Measurements from ENCODE around the gene TEX44.
A peak's percentile ranks its signal among the peaks of the same experiment; 100 is the strongest.

Gene TEX44

DNA sequence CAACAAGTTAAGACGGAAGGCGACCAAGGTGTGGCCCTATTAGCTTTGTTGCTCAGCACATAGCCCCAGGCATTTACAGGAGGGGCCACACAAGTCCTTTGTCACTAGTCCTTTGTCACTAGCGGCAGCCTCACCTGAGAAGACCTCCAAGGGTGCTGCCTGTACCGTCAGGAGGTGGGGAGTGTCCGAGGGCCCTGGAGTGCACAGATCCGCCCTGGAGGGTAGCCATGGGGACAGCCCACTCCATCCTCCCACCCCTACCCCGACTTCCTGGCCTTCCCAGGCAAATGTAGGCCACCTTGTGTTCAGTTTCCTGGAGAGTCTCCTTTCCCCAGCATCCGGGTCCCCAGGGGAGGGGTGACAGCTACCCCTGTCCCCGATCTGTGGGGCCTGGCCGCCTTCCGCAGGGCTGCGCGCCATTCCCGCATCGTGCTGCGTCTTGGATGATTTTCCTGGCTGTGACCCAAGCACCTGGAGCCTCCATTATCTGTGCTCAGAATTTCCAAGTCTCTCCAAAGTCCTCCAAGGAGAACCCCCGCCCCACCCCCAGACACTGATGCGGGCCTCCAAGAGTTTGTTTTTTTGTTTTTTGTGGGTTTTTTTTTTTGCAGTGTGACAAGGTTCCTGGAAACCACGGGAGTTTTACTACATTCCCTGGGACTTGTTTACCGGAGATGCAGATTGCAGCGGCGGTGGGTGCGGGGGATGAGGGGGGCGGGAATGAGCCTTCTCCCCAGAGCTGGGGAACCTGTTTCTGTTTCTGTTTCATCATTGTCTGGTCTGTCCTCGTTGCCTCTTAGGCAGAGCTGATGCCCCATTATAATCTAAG, 28.6 kb downstream of the TEX44 start:
- H3K4me1 ChIP-seq (ENCODE audit: control insufficient read depth, insufficient read depth, low read length) = peaks cover 36% of the 10 kb centered on the region
- H3K27me3 ChIP-seq (ENCODE audit: control insufficient read depth, insufficient read depth, low read length) = no peaks in the 10 kb centered on the region
- H3K36me3 ChIP-seq (ENCODE audit: control insufficient read depth, insufficient read depth, low read length) = no peaks in the 10 kb centered on the region
- peak overlapping the region; percentile 3; the same call in 1 of the 2 replicates for H3K4me3 ChIP-seq (ENCODE audit: low read depth, low read length)
- H3K27ac ChIP-seq (ENCODE audit: low read depth, low read length) = peak overlapping the region; percentile 69
- no peaks in the 10 kb centered on the region for H3K9me3 ChIP-seq (ENCODE audit: control insufficient read depth, insufficient read depth, low read depth, low read length)
- peak overlapping the region; percentile 50 for H3K9ac ChIP-seq (ENCODE audit: low read length)

DNA sequence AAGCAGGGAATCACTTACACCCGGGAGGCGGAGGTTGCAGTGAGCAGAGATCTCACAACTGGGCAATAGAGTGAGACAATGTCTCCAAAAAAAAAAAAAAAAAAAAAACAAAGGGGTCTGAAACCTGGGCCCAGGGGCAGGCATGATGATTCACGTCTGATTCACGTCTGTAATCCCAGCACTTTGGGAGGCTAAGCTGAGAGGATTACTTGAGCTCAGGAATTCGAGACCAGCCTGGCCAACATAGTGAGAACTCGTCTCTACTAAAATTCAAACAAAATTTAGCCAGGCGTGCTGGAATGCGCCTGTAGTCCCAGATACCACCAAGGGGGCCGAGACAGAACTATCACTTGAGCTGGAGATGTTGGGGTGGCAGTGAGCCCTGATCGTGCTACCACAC, 30.3 kb downstream of the TEX44 start:
- H3K4me3 ChIP-seq (ENCODE audit: low read depth, low read length) = no peak overlapping the region
- no peak overlapping the region for H3K27ac ChIP-seq (ENCODE audit: low read depth, low read length)
- H3K36me3 ChIP-seq (ENCODE audit: control insufficient read depth, insufficient read depth, low read length) = no peaks in the 10 kb centered on the region
- no peak overlapping the region for H3K9ac ChIP-seq (ENCODE audit: low read length)
- peaks cover 34% of the 10 kb centered on the region for H3K4me1 ChIP-seq (ENCODE audit: control insufficient read depth, insufficient read depth, low read length)
- no peaks in the 10 kb centered on the region for H3K9me3 ChIP-seq (ENCODE audit: control insufficient read depth, insufficient read depth, low read depth, low read length)
- no peaks in the 10 kb centered on the region for H3K27me3 ChIP-seq (ENCODE audit: control insufficient read depth, insufficient read depth, low read length)

DNA sequence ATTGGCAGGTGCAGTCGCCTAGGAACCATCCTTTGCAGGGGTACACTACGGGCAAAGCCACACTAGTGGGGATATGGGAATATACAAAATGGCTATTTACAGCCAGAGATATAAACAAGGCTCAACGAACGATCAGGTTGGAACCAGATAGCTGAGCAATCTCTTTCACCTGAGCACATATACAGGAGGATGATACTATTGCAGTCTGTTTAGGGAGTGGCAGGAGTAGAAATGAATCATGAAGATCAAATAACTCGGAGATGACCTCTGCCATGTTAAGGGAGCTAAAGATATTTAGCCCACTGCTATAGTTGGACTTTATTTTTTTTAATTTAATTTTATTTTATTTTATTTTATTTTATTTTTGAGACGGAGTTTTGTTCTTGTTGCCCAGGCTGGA, 33.8 kb downstream of the TEX44 start:
- Histone ChIP-seq H3K27ac (ENCODE audit: low read depth, low read length) (no peak overlapping the region), H3K36me3 (ENCODE audit: control insufficient read depth, insufficient read depth, low read length) (no peaks in the 10 kb centered on the region), H3K4me3 (ENCODE audit: low read depth, low read length) (no peak overlapping the region), H3K9ac (ENCODE audit: low read length) (no peak overlapping the region), H3K9me3 (ENCODE audit: control insufficient read depth, insufficient read depth, low read depth, low read length) (no peaks in the 10 kb centered on the region), H3K27me3 (ENCODE audit: control insufficient read depth, insufficient read depth, low read length) (no peaks in the 10 kb centered on the region), H3K4me1 (ENCODE audit: control insufficient read depth, insufficient read depth, low read length) (peaks cover 18% of the 10 kb centered on the region)

DNA sequence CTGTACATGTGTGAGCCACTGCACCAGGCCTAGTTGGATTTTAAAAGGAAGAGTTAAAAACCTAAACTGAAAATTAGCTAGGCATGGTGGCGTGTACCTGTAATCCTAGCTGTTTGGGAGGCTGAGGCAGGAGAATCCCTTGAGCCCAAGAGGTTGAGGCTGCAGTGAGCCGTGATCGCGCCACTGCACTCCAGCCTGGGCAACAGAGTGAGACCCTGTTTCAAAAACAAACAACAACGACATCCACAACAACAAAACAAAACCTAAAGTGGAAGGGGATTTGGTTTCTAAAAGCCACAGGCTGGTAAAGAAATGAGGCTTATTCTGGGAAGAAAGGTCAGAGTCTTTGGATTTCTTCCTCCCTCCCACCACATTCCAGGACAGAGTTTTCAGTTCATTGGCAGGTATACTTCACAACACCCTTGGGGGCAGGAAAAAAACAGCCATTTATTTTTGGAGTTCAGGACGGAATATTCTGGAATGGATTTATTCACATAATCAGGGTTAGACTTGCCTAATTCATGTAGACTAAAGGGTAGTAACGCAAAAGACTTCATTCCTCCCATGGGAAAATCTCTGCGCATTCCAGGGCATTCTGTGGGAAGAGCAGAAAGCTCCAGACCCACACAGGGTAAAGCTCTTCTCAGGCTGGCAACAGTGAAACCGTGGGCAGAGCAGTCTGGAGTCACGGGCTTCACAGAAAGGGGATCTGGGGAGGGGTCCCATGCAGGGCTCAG, 34.9 kb downstream of the TEX44 start:
- H3K36me3 ChIP-seq (ENCODE audit: control insufficient read depth, insufficient read depth, low read length) = no peaks in the 10 kb centered on the region
- H3K4me3 ChIP-seq (ENCODE audit: low read depth, low read length) = no peak overlapping the region
- H3K27me3 ChIP-seq (ENCODE audit: control insufficient read depth, insufficient read depth, low read length) = no peaks in the 10 kb centered on the region
- no peak overlapping the region for H3K27ac ChIP-seq (ENCODE audit: low read depth, low read length)
- H3K9me3 ChIP-seq (ENCODE audit: control insufficient read depth, insufficient read depth, low read depth, low read length) = no peaks in the 10 kb centered on the region
- H3K4me1 ChIP-seq (ENCODE audit: control insufficient read depth, insufficient read depth, low read length) = peaks cover 9% of the 10 kb centered on the region; the same call in 1 of the 2 replicates
- H3K9ac ChIP-seq (ENCODE audit: low read length) = no peak overlapping the region

DNA sequence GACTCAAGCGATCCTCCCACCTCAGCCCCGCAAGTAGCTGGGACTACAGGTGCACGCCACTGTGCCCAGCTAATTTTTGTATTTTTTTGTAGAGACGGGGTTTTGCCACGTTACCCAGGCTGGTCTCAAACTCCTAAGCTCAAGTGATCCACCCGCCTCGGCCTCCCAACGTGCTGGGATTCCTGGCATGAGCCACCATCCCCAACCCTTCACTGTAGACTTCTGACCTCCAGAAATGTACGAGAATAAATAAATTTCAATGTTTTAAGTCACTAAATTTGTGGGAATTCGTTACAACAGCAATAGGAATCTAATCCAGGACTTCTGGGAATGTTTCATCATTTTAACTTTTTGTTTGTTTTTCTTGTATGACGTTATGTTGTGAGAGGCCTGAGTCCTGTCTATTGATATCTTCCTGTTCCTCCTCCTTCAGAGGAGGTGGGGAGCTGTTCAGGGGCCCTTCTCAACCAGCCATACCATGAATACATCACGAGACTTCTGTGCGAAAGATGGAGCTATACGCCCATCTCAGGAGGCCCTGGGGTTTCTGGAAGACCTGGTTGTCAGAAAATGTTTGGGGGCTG, 40.0 kb downstream of the TEX44 start:
- Histone ChIP-seq H3K9ac (ENCODE audit: low read length) (no peak overlapping the region), H3K4me1 (ENCODE audit: control insufficient read depth, insufficient read depth, low read length) (peaks cover 3% of the 10 kb centered on the region; the same call in 1 of the 2 replicates), H3K27me3 (ENCODE audit: control insufficient read depth, insufficient read depth, low read length) (no peaks in the 10 kb centered on the region), H3K9me3 (ENCODE audit: control insufficient read depth, insufficient read depth, low read depth, low read length) (0 out of 2 replicates have a peak, but pooled peaks cover 4% of the 10 kb centered on the region), H3K36me3 (ENCODE audit: control insufficient read depth, insufficient read depth, low read length) (no peaks in the 10 kb centered on the region), H3K4me3 (ENCODE audit: low read depth, low read length) (no peak overlapping the region), H3K27ac (ENCODE audit: low read depth, low read length) (no peak overlapping the region)

DNA sequence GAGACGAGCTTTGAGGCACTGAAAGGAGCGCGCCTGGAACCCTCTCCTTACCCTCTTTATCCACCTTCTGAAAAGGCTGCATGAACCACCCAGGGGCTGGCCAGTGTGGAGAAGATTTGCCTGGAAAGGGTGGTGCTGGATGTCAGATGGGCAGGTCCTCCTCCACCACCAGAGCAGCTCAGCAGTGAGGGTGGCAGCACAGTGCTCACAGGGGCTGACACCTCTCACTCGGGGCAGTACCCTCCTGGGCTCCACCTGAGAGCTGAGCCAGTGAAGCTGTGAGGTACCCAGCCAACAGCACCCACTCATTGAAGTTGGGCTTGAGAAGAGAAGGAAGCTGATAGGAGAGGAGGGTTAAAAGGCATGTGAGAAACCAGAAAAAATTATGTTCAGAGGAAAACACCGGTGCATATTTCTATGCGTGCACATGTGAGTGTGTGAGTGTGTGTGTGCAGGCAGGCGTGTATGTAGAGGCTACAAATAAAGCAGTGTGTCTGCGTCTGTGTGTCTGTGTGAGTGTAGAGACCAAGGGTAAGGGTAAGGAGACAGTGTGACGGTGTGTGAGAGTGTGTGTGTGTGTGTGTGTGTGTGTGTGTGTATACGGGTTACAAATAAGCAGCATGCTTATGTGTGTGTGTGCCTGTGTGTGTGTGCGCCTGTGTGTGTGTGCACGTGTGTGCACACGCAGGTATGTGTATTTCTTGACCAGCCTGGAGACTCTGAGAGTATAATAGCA, 40.7 kb downstream of the TEX44 start:
- Histone ChIP-seq H3K27me3 (ENCODE audit: control insufficient read depth, insufficient read depth, low read length) (no peaks in the 10 kb centered on the region), H3K9me3 (ENCODE audit: control insufficient read depth, insufficient read depth, low read depth, low read length) (0 out of 2 replicates have a peak, but pooled peaks cover 4% of the 10 kb centered on the region), H3K4me1 (ENCODE audit: control insufficient read depth, insufficient read depth, low read length) (no peaks in the 10 kb centered on the region), H3K4me3 (ENCODE audit: low read depth, low read length) (no peak overlapping the region), H3K36me3 (ENCODE audit: control insufficient read depth, insufficient read depth, low read length) (no peaks in the 10 kb centered on the region), H3K9ac (ENCODE audit: low read length) (no peak overlapping the region), H3K27ac (ENCODE audit: low read depth, low read length) (no peak overlapping the region)

DNA sequence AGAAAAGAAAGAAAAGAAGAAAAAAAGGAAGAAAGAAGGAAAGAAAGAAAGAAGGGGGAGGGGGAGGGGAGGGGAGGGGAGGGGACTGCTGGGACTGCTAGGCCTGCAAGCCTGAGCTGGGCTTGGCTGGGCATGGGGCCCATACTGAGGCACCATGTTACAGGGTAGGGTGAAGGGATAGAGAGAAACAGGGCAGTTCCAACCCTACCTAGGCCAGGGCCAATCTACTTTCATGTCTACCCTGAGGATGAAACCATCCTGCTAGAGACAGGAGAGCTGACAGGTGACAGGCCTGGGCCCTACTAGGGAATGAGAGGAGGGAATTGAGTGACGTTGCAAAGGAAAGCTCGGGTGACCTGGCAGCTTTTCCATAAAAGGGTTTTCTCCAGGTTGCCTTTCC, 41.7 kb downstream of the TEX44 start:
- Histone ChIP-seq H3K9me3 (ENCODE audit: control insufficient read depth, insufficient read depth, low read depth, low read length) (0 out of 2 replicates have a peak, but pooled peaks cover 4% of the 10 kb centered on the region), H3K4me3 (ENCODE audit: low read depth, low read length) (no peak overlapping the region), H3K27me3 (ENCODE audit: control insufficient read depth, insufficient read depth, low read length) (no peaks in the 10 kb centered on the region), H3K27ac (ENCODE audit: low read depth, low read length) (no peak overlapping the region), H3K36me3 (ENCODE audit: control insufficient read depth, insufficient read depth, low read length) (no peaks in the 10 kb centered on the region), H3K9ac (ENCODE audit: low read length) (no peak overlapping the region), H3K4me1 (ENCODE audit: control insufficient read depth, insufficient read depth, low read length) (no peaks in the 10 kb centered on the region)

DNA sequence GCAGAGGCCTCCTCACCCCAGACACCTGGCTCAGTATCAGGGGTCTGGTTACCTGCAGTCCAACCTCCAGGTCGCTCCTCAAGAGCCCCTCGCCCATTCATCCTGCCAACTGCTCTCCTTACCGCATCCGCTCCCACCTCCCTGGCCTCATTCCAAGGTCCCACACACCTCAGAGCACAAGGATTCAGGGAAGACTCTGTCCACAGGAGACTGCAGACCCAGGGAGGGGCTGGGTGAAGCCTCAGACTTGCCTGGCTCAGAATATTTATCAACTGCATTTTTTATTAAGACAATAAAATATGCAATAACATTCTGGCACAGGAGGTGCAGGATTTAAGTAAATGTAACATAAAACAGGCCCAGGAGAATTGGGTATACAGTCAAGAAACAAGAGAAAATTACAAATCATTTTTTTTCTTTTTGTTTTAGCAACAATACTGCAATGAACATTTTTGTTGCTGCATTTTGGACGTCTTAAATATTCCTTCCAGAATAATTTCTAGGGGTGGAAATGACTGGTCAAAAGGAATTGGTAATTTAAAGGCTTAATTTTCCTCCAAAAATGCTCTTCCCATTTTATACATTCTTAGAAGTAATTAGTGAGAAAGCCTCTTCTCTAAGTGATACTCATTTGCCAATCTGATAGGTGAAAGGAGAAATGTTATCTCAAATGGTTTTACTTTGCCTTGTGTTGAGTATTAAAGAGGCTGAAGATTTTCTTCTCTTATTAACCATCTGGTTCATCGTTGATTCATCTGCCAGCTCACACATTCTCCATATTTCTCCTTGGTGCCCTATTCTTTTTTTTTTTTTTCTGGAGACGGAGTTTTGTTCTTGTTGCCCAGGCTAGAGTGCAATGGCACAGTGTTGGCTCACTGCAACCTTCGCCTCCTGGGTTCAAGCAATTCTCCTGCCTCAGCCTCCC, 42.5 kb downstream of the TEX44 start:
- H3K4me1 ChIP-seq (ENCODE audit: control insufficient read depth, insufficient read depth, low read length) = 0 out of 2 replicates have a peak, but pooled peaks cover under 1% of the 10 kb centered on the region
- H3K27ac ChIP-seq (ENCODE audit: low read depth, low read length) = no peak overlapping the region
- no peaks in the 10 kb centered on the region for H3K27me3 ChIP-seq (ENCODE audit: control insufficient read depth, insufficient read depth, low read length)
- H3K4me3 ChIP-seq (ENCODE audit: low read depth, low read length) = no peak overlapping the region
- H3K9me3 ChIP-seq (ENCODE audit: control insufficient read depth, insufficient read depth, low read depth, low read length) = 0 out of 2 replicates have a peak, but pooled peaks cover 4% of the 10 kb centered on the region
- H3K36me3 ChIP-seq (ENCODE audit: control insufficient read depth, insufficient read depth, low read length) = no peaks in the 10 kb centered on the region
- no peak overlapping the region for H3K9ac ChIP-seq (ENCODE audit: low read length)

DNA sequence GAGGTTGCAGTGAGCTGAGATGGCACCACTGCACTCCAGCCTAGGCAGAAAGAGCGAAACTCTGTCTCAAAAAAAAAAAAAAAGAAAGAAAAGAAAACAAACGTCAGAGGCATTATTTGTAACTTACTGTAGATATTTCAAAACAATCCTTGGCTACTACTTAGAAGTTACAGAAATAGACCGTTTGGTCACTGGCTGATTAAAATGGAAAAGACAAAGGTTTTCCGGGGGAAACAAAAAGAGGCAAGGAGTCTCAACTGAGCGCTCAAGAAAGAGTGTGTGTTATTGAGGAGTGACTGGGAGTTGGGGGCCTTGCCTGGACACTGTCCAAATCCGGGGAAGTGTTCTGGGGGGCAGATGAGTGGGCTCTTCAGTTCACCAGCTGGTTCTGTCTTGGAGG, 47.6 kb downstream of the TEX44 start:
- no peaks in the 10 kb centered on the region for H3K9me3 ChIP-seq (ENCODE audit: control insufficient read depth, insufficient read depth, low read depth, low read length)
- peaks cover 20% of the 10 kb centered on the region; the same call in 1 of the 2 replicates for H3K4me1 ChIP-seq (ENCODE audit: control insufficient read depth, insufficient read depth, low read length)
- H3K9ac ChIP-seq (ENCODE audit: low read length) = no peak overlapping the region
- no peaks in the 10 kb centered on the region for H3K36me3 ChIP-seq (ENCODE audit: control insufficient read depth, insufficient read depth, low read length)
- H3K4me3 ChIP-seq (ENCODE audit: low read depth, low read length) = no peak overlapping the region
- no peaks in the 10 kb centered on the region for H3K27me3 ChIP-seq (ENCODE audit: control insufficient read depth, insufficient read depth, low read length)
- no peak overlapping the region for H3K27ac ChIP-seq (ENCODE audit: low read depth, low read length)

DNA sequence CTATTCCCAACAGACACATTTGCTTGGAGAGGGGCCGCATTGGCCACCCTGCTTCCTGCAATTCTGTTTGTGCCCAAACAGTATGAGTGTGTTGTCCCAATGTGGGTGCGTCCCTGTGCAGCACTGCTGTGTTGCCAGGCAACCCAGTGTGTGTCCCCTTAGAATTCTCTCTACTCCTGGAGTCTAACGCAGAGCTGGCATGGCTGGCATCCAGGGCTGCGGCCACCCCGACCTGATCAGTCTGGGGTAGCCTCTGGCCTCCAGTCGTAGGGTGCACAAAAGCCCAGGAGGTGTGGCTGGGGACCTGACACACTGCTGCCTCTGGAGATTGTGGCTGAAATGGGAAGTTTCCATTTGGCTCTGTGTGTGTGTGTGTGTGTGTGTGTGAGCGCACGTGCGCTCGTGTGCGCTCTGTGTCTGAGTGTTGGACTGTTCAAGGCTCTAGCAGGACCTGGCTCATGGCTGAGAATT, 48.0 kb downstream of the TEX44 start:
- Histone ChIP-seq H3K4me1 (ENCODE audit: control insufficient read depth, insufficient read depth, low read length) (peaks cover 20% of the 10 kb centered on the region; the same call in 1 of the 2 replicates), H3K36me3 (ENCODE audit: control insufficient read depth, insufficient read depth, low read length) (no peaks in the 10 kb centered on the region), H3K27ac (ENCODE audit: low read depth, low read length) (no peak overlapping the region), H3K9me3 (ENCODE audit: control insufficient read depth, insufficient read depth, low read depth, low read length) (no peaks in the 10 kb centered on the region), H3K27me3 (ENCODE audit: control insufficient read depth, insufficient read depth, low read length) (no peaks in the 10 kb centered on the region), H3K4me3 (ENCODE audit: low read depth, low read length) (no peak overlapping the region), H3K9ac (ENCODE audit: low read length) (peak overlapping the region; percentile 24)
